K562 (cell line): Measurements from ENCODE around the gene FHIT. TPM values are rescaled to one million over a fixed set of nuclear protein-coding genes. Genes with fewer than 3 reads are reported as not detected.

Experiments
- ZNF174 ChIP-seq: fragments of 250-450 bp; sonication (Bioruptor Pico); IDR thresholded peaks from 2 replicates; pipeline ENCODE4 v1.4.0; 2020; ENCODE audit warnings: mild to moderate bottlenecking
- polyA plus RNA-seq, 8 experiments: library from polyadenylated mRNA; depleted of rRNA in 4 of 8; stranded (reverse) in 5 of 8; unstranded in 3 of 8; fragments of >200 nt; fragmentation: Nextera tagmentation in 2 of 8; fragmentation: Illumina TruSeq in 1 of 8; extraction: Ambion mirVana in 2 of 8; extraction: Trizol in 1 of 8; gene quantifications; 2 replicates each; pipeline versions ENCODE4 v1.2.1 to v1.2.3, GENCODE V29; 2011 to 2014; ENCODE audit warnings: inconsistent platforms in 1 of 8, missing spikeins in 1 of 8
- total RNA-seq, 7 experiments: library from RNA; depleted of rRNA in 6 of 7; stranded (reverse); fragments of >200 nt in 6 of 7; fragmentation: Illumina TruSeq in 2 of 7; extraction: Trizol in 2 of 7; gene quantifications; 2 replicates each; pipeline versions ENCODE4 v1.2.1 to v1.2.3, GENCODE V29; 2011 to 2021; ENCODE audit warnings: low replicate concordance in 1 of 7
- TF ChIP-seq, protein P1 (sequence below): fragments of 250-450 bp; sonication (Bioruptor Pico); IDR thresholded peaks from 2 replicates; pipeline ENCODE4 v1.5.0; 2021; ENCODE audit warnings: mild to moderate bottlenecking, borderline replicate concordance
- TF ChIP-seq, protein P2 (sequence below): fragments of 450-650 bp; IDR thresholded peaks from 2 replicates; pipeline ENCODE4 v1.6.1; 2017; ENCODE audit warnings: antibody characterized with exemption
- TF ChIP-seq, protein P3 (sequence below): fragments of 200-800 bp; sonication (Bioruptor generic); IDR thresholded peaks from 2 replicates; pipeline ENCODE4 v1.6.1; 2016; ENCODE audit warnings: missing genetic modification characterization, missing compliant biosample characterization

Gene FHIT
- total and polyA plus RNA-seq, 9 of the 15 experiments (the other 6 are each of a cell fraction or from before 2014, with no cell fraction given) = 1.7 to 9.1 (median 4.3) TPM

GRCh38 chr3:60514085-60514649, 737.1 kb downstream of the FHIT start (continued):
- TF ChIP-seq, protein P1, sequence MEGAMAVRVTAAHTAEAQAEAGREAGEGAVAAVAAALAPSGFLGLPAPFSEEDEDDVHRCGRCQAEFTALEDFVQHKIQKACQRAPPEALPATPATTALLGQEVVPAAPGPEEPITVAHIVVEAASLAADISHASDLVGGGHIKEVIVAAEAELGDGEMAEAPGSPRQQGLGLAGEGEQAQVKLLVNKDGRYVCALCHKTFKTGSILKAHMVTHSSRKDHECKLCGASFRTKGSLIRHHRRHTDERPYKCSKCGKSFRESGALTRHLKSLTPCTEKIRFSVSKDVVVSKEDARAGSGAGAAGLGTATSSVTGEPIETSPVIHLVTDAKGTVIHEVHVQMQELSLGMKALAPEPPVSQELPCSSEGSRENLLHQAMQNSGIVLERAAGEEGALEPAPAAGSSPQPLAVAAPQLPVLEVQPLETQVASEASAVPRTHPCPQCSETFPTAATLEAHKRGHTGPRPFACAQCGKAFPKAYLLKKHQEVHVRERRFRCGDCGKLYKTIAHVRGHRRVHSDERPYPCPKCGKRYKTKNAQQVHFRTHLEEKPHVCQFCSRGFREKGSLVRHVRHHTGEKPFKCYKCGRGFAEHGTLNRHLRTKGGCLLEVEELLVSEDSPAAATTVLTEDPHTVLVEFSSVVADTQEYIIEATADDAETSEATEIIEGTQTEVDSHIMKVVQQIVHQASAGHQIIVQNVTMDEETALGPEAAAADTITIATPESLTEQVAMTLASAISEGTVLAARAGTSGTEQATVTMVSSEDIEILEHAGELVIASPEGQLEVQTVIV (CRISPR knock-in tag) = no peak
- TF ChIP-seq, protein P2, sequence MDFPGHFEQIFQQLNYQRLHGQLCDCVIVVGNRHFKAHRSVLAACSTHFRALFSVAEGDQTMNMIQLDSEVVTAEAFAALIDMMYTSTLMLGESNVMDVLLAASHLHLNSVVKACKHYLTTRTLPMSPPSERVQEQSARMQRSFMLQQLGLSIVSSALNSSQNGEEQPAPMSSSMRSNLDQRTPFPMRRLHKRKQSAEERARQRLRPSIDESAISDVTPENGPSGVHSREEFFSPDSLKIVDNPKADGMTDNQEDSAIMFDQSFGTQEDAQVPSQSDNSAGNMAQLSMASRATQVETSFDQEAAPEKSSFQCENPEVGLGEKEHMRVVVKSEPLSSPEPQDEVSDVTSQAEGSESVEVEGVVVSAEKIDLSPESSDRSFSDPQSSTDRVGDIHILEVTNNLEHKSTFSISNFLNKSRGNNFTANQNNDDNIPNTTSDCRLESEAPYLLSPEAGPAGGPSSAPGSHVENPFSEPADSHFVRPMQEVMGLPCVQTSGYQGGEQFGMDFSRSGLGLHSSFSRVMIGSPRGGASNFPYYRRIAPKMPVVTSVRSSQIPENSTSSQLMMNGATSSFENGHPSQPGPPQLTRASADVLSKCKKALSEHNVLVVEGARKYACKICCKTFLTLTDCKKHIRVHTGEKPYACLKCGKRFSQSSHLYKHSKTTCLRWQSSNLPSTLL = no peak
- TF ChIP-seq, protein P3, sequence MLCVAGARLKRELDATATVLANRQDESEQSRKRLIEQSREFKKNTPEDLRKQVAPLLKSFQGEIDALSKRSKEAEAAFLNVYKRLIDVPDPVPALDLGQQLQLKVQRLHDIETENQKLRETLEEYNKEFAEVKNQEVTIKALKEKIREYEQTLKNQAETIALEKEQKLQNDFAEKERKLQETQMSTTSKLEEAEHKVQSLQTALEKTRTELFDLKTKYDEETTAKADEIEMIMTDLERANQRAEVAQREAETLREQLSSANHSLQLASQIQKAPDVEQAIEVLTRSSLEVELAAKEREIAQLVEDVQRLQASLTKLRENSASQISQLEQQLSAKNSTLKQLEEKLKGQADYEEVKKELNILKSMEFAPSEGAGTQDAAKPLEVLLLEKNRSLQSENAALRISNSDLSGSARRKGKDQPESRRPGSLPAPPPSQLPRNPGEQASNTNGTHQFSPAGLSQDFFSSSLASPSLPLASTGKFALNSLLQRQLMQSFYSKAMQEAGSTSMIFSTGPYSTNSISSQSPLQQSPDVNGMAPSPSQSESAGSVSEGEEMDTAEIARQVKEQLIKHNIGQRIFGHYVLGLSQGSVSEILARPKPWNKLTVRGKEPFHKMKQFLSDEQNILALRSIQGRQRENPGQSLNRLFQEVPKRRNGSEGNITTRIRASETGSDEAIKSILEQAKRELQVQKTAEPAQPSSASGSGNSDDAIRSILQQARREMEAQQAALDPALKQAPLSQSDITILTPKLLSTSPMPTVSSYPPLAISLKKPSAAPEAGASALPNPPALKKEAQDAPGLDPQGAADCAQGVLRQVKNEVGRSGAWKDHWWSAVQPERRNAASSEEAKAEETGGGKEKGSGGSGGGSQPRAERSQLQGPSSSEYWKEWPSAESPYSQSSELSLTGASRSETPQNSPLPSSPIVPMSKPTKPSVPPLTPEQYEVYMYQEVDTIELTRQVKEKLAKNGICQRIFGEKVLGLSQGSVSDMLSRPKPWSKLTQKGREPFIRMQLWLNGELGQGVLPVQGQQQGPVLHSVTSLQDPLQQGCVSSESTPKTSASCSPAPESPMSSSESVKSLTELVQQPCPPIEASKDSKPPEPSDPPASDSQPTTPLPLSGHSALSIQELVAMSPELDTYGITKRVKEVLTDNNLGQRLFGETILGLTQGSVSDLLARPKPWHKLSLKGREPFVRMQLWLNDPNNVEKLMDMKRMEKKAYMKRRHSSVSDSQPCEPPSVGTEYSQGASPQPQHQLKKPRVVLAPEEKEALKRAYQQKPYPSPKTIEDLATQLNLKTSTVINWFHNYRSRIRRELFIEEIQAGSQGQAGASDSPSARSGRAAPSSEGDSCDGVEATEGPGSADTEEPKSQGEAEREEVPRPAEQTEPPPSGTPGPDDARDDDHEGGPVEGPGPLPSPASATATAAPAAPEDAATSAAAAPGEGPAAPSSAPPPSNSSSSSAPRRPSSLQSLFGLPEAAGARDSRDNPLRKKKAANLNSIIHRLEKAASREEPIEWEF (CRISPR knock-in tag) = no peak
- TF ChIP-seq ZNF174 (CRISPR knock-in tag) = no peak
- TF ChIP-seq, all 486 proteins: peak for 0
